ENCODE data around the gene NAP1L4.

DNA sequence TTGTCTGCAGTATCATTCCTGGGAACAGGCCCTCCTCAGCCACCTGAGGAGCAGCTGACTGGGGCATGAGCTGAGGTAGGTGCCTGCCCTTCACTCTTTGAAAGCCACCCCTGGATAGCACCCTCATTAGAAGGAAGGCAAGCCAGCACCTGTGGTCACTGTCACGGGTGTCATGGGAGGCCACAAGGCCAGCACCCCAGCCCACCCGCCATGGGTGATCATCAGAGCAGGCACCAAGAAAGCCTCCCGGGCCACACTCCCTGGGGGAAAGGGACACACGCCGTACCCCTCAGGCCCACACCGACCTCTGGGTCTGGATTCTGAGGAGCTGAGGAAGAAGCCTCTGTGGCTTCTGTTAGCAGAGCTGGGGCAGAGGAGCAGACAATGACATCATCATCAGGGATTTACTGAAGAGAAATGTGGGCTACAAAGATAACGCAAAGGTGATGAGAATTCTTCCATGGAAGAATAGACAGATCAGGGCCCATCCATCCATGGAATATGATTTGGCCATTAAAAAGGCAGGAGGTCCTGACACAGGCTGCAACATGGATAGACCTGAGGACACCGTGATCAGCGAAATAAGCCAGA lies 16.7 kb upstream of the NAP1L4 start:
- TF ChIP-seq SPI1 (IDR thresholded peaks at IDR 0.05; ENCODE audit: low read depth, low read length) (no peak), POLR2A (IDR thresholded peaks at IDR 0.05; ENCODE audit: low read depth, low read length) (no peak), POLR2AphosphoS5 (IDR thresholded peaks at IDR 0.05; ENCODE audit: low read depth, low read length) (no peak), TAF1 (IDR thresholded peaks at IDR 0.05; ENCODE audit: low read depth, low read length) (no peak), POU2F2 (IDR thresholded peaks at IDR 0.05; ENCODE audit: low read depth, low read length) (no peak)
